Peyer's patch (tissue), 4 donors: ENCODE results near the gene TMEM132D.

Experiments used
- CTCF ChIP-seq, 6 experiments: fragments of 450-650 bp in 4 of 6; fragments of 200-600 bp in 2 of 6; sonication (generic) in 1 of 6; IDR thresholded peaks; one replicate each; pipeline ENCODE4 v1.5.1; 2017 to 2019; ENCODE audit warnings: antibody characterized with exemption in 6 of 6, mild to moderate bottlenecking in 3 of 6, moderate library complexity in 1 of 6
- POLR2A ChIP-seq, 2 donors: fragments of 450-650 bp; IDR thresholded peaks; one replicate each; pipeline ENCODE4 v1.5.1; 2017; ENCODE audit warnings: antibody characterized with exemption in 2 of 2, mild to moderate bottlenecking in 2 of 2, moderate library complexity in 2 of 2

- TF ChIP-seq CTCF (IDR thresholded peaks at IDR 0.05) (no peak), POLR2A (IDR thresholded peaks at IDR 0.05) (no peak)
Observed at GRCh38 chr12:129901254-129901653, 2.6 kb downstream of the TMEM132D start.
